HG02678 (cell line): ENCODE measurements around the gene SLC51B.
"Not testable (repeated sequence)": the region's sequence is repeated elsewhere in the genome, so short reads cannot be mapped to it uniquely, and the experiment has no call there.

Source experiments
- ATAC-seq: cut with Tn5 transposase; IDR thresholded peaks from one replicate; pipeline ENCODE4 v1.9.1; 2021; ENCODE audit warnings: mild to moderate bottlenecking, moderate library complexity; ENCODE audit not compliant: unreplicated experiment

SLC51B gene

GRCh38 chr15:65062726-65063125, 17.5 kb downstream of the SLC51B start:
- ATAC-seq, result no peak

GRCh38 chr15:65066001-65066634, 20.9 kb downstream of the SLC51B start:
- no peak for ATAC-seq

- no peak for ATAC-seq
Measured at GRCh38 chr15:65066635-65067316, 21.6 kb downstream of the SLC51B start.

- ATAC-seq, result no peak
Measured at GRCh38 chr15:65067317-65067644, 22.1 kb downstream of the SLC51B start.

- no peak for ATAC-seq
Measured at GRCh38 chr15:65067645-65068402, 22.6 kb downstream of the SLC51B start, which contains the start of gene RASL12. Gene RASL12, minus strand, starts transcription at chr15:65067991. Its CDS starts 156 bp downstream, at chr15:65067835.

GRCh38 chr15:65068403-65068788, 23.2 kb downstream of the SLC51B start:
- no peak for ATAC-seq

GRCh38 chr15:65069179-65069578, 24.0 kb downstream of the SLC51B start:
- no peak for ATAC-seq

GRCh38 chr15:65069779-65070546, 24.8 kb downstream of the SLC51B start:
- no peak for ATAC-seq

GRCh38 chr15:65071381-65071811, 26.2 kb downstream of the SLC51B start:
- no peak for ATAC-seq

GRCh38 chr15:65072027-65072426, 26.8 kb downstream of the SLC51B start:
- ATAC-seq, result no peak

- ATAC-seq, result no peak
Measured at GRCh38 chr15:65072617-65073016, 27.4 kb downstream of the SLC51B start.

- not testable (repeated sequence) for ATAC-seq
Measured at GRCh38 chr15:65074946-65075345, 29.8 kb downstream of the SLC51B start.

- not testable (repeated sequence) for ATAC-seq
Measured at GRCh38 chr15:65075607-65076395, 30.6 kb downstream of the SLC51B start.

- ATAC-seq, result no peak
Measured at GRCh38 chr15:65076486-65077290, 31.5 kb downstream of the SLC51B start, which contains the start of gene KBTBD13. Gene KBTBD13, plus strand, starts transcription at chr15:65076746. Its CDS starts 70 bp downstream, at chr15:65076816.

GRCh38 chr15:65077291-65077980, 32.2 kb downstream of the SLC51B start:
- ATAC-seq, result no peak

GRCh38 chr15:65077981-65078352, 32.8 kb downstream of the SLC51B start:
- no peak for ATAC-seq

- no peak for ATAC-seq
Measured at GRCh38 chr15:65079580-65079979, 34.4 kb downstream of the SLC51B start.

- no peak for ATAC-seq
Measured at GRCh38 chr15:65081270-65081669, 36.1 kb downstream of the SLC51B start.

- no peak for ATAC-seq
Measured at GRCh38 chr15:65081758-65082157, 36.6 kb downstream of the SLC51B start.
